DOHH2 (cell line): ENCODE measurements around the gene SUSD1.

ENCODE experiments used
- EZH2phosphoT487 ChIP-seq: fragments of 200-600 bp; sonication (generic); IDR thresholded peaks from 2 replicates; pipeline ENCODE4 v1.6.1; 2017; ENCODE audit warnings: borderline replicate concordance, mild to moderate bottlenecking, antibody characterized with exemption, low read length, moderate library complexity, mixed read lengths
- TF ChIP-seq, protein P1 (sequence below): fragments of 200-600 bp; sonication (generic); IDR thresholded peaks from one replicate; pipeline ENCODE4 v1.5.1; 2014; ENCODE audit warnings: antibody characterized with exemption, mild to moderate bottlenecking, low read depth, low read length; ENCODE audit not compliant: poor library complexity, severe bottlenecking

DNA sequence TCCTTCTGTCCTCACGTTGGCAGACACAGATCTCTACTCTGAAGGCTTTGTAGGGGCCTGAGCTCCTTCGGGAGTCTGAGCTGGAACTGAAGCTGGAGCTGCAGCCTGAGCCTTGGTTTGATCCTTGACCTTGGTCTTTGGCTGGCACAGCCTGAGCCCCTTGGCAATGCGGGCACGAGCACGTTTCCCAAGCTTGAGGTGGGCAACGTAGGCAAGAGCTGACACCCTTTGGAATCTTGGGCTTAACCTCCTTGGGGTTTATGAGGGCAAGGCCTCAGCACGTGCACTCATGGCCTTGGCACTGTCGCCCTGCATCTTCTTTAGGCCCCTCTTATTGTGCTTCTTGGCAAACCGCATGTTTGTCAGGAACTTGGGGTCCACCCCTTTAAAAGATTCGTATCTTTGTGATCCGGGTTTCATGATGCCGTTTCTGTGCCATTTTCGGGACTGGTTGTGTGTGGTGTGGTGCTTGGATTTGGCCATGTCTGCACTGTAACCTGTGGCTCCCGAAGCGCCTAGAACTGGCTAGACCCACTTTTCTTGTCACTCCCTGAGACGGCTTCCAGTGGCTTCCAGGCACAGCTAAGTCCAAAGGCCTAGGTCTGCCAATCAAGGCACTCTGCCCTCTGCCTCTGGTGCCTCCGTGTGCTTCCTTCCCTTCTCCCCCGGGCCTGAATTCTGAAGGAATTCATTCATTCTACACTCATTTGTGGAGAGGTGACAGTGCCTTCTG lies 1.4 kb downstream of the SUSD1 start:
- TF ChIP-seq, protein P1, sequence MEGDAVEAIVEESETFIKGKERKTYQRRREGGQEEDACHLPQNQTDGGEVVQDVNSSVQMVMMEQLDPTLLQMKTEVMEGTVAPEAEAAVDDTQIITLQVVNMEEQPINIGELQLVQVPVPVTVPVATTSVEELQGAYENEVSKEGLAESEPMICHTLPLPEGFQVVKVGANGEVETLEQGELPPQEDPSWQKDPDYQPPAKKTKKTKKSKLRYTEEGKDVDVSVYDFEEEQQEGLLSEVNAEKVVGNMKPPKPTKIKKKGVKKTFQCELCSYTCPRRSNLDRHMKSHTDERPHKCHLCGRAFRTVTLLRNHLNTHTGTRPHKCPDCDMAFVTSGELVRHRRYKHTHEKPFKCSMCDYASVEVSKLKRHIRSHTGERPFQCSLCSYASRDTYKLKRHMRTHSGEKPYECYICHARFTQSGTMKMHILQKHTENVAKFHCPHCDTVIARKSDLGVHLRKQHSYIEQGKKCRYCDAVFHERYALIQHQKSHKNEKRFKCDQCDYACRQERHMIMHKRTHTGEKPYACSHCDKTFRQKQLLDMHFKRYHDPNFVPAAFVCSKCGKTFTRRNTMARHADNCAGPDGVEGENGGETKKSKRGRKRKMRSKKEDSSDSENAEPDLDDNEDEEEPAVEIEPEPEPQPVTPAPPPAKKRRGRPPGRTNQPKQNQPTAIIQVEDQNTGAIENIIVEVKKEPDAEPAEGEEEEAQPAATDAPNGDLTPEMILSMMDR: no peak
- no peak for TF ChIP-seq EZH2phosphoT487
